Type B pancreatic cell (in vitro differentiated cells): ENCODE measurements around the gene SARS1. TPM values are rescaled to one million over a fixed set of nuclear protein-coding genes. Genes with fewer than 3 reads are reported as not detected.

Source experiments
- DNase-seq: peaks from one replicate; pipeline ENCODE4 v3.0.0; 2021; ENCODE audit warnings: mixed read lengths; ENCODE audit not compliant: unreplicated experiment; ENCODE audit errors: extremely low spot score
- H3K27ac Mint-ChIP-seq: 2 replicates; pipeline ENCODE4 v1.8.0; 2021; ENCODE audit warnings: mild to moderate bottlenecking, mixed read lengths
- H3K27me3 Mint-ChIP-seq: 2 replicates; pipeline ENCODE4 v1.8.0; 2021; ENCODE audit warnings: mixed read lengths
- H3K36me3 Mint-ChIP-seq: 2 replicates; pipeline ENCODE4 v1.8.0; 2021; ENCODE audit warnings: mixed read lengths
- H3K4me1 Mint-ChIP-seq: one replicate; pipeline ENCODE4 v1.8.0; 2021; ENCODE audit warnings: mixed read lengths; ENCODE audit not compliant: unreplicated experiment
- H3K4me3 Mint-ChIP-seq: 2 replicates; pipeline ENCODE4 v1.8.0; 2021; ENCODE audit warnings: mild to moderate bottlenecking, mixed read lengths
- H3K9me3 Mint-ChIP-seq: 2 replicates; pipeline ENCODE4 v1.8.0; 2021; ENCODE audit warnings: mixed read lengths
- total RNA-seq: library from RNA; stranded (reverse); gene quantifications from 2 replicates; pipeline ENCODE4 v1.2.1, GENCODE V29; 2021; ENCODE audit warnings: low replicate concordance
- TF ChIP-seq, protein P1 (sequence below): fragments of 200-600 bp; sonication (generic); conservative IDR thresholded peaks from 2 replicates; pipeline ENCODE4 v1.5.0; 2021; ENCODE audit warnings: antibody characterized with exemption, mild to moderate bottlenecking

Gene SARS1
- total RNA-seq, 1 donor from 2014 or later = 136 TPM

DNA sequence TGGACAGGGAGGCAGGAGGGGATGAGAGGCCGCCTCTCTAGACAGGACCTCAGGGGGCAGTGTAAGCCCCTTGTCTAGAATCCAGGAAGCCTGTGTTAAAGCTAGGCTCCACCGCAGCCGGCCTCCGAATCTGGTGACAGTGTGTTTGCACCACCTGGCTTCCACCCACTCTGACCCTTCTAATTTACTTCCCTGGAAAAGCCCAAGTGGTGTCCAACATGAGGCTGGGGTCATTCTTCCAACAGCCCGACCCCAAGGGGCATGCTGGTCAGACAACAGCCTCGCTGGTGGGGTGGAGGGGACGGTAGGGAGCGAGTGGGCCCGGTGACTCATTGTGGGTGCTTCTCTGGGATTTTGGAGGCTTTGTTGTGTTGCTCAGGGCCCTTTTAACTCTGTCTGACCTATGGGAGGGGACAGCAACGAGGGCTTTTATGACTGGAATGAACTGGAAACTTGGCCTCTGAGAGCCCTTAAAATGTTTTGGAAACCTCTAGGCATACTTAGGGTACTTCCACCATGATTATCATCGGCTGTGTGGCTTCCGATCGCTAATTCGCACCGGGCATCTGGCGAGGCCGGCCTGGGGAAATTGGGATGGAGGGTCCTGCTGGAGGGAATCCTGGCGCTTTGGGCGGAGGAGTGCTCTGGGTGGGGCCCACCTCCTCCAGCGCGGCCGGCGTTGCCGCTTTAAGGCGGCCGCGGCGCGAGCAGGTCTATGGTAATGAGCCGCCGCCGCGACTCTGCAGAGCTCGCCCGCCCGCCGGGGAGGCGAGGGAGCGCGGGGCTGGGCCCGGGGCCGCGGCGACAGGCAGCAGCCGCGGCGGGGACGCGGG is 35.3 kb downstream of the SARS1 start, which contains the start of gene CELSR2:
Gene CELSR2, plus strand, starts transcription at position 743 of the 833 bp plus-strand sequence. CDS start 541 bp downstream, outside the sequence.
- H3K4me3 Mint-ChIP-seq = peak within 1 kb of the TSS; percentile 76
- H3K36me3 Mint-ChIP-seq = peaks cover 13% of the 10 kb centered on the region
- peaks cover 7% of the 10 kb centered on the region for H3K4me1 Mint-ChIP-seq
- H3K27ac Mint-ChIP-seq = no peak within 1 kb of the TSS
- no peak for DNase-seq
- TF ChIP-seq, protein P1, sequence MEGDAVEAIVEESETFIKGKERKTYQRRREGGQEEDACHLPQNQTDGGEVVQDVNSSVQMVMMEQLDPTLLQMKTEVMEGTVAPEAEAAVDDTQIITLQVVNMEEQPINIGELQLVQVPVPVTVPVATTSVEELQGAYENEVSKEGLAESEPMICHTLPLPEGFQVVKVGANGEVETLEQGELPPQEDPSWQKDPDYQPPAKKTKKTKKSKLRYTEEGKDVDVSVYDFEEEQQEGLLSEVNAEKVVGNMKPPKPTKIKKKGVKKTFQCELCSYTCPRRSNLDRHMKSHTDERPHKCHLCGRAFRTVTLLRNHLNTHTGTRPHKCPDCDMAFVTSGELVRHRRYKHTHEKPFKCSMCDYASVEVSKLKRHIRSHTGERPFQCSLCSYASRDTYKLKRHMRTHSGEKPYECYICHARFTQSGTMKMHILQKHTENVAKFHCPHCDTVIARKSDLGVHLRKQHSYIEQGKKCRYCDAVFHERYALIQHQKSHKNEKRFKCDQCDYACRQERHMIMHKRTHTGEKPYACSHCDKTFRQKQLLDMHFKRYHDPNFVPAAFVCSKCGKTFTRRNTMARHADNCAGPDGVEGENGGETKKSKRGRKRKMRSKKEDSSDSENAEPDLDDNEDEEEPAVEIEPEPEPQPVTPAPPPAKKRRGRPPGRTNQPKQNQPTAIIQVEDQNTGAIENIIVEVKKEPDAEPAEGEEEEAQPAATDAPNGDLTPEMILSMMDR = no peak
- no peaks in the 10 kb centered on the region for H3K9me3 Mint-ChIP-seq
- no peaks in the 10 kb centered on the region for H3K27me3 Mint-ChIP-seq

DNA sequence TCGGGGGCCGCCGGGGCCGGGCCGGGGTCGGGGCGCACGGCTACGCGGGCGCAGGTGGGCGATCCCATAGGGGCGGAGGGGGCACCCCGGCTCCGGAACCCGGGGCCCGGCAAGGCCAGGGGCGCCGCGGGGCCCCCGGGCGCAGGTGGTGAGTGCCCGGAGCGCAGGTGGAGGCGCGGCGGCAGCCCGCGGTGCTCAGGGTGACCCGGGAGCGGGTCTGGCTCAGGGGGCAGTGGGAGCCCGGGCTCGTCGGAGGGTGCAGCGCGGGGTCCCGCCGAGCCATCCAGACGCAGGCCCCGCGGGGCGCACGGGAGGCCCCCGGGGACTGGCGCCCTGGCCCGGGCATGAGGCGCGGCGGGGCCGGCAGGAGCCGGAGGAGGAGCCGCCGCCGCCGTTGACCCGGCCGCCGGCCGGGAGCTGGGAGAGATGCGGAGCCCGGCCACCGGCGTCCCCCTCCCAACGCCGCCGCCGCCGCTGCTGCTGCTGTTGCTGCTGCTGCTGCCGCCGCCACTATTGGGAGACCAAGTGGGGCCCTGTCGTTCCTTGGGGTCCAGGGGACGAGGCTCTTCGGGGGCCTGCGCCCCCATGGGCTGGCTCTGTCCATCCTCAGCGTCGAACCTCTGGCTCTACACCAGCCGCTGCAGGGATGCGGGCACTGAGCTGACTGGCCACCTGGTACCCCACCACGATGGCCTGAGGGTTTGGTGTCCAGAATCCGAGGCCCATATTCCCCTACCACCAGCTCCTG is 36.1 kb downstream of the SARS1 start:
- TF ChIP-seq, protein P1 = no peak
- DNase-seq = no peak
- peaks cover 7% of the 10 kb centered on the region for H3K4me1 Mint-ChIP-seq

DNA sequence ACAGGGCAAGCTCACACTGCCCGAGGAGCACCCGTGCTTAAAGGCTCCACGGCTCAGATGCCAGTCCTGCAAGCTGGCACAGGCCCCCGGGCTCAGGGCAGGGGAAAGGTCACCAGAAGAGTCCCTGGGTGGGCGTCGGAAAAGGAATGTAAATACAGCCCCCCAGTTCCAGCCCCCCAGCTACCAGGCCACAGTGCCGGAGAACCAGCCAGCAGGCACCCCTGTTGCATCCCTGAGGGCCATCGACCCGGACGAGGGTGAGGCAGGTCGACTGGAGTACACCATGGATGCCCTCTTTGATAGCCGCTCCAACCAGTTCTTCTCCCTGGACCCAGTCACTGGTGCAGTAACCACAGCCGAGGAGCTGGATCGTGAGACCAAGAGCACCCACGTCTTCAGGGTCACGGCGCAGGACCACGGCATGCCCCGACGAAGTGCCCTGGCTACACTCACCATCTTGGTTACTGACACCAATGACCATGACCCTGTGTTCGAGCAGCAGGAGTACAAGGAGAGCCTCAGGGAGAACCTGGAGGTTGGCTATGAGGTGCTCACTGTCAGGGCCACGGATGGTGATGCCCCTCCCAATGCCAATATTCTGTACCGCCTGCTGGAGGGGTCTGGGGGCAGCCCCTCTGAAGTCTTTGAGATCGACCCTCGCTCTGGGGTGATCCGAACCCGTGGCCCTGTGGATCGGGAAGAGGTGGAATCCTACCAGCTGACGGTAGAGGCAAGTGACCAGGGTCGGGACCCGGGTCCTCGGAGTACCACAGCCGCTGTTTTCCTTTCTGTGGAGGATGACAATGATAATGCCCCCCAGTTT is 36.9 kb downstream of the SARS1 start:
- Mint-ChIP-seq H3K27ac (no peak overlapping the region), H3K27me3 (no peaks in the 10 kb centered on the region), H3K36me3 (peaks cover 13% of the 10 kb centered on the region), H3K9me3 (no peaks in the 10 kb centered on the region), H3K4me3 (peak overlapping the region; percentile 72), H3K4me1 (peaks cover 13% of the 10 kb centered on the region)
- TF ChIP-seq, protein P1 = no peak
- no peak for DNase-seq

More for the DNA sequence above, 36.1 kb downstream of the SARS1 start:
- H3K9me3 Mint-ChIP-seq = no peaks in the 10 kb centered on the region
- H3K36me3 Mint-ChIP-seq = peaks cover 13% of the 10 kb centered on the region
- no peaks in the 10 kb centered on the region for H3K27me3 Mint-ChIP-seq
- H3K27ac Mint-ChIP-seq = no peak overlapping the region
- peak overlapping the region; percentile 72 for H3K4me3 Mint-ChIP-seq

DNA sequence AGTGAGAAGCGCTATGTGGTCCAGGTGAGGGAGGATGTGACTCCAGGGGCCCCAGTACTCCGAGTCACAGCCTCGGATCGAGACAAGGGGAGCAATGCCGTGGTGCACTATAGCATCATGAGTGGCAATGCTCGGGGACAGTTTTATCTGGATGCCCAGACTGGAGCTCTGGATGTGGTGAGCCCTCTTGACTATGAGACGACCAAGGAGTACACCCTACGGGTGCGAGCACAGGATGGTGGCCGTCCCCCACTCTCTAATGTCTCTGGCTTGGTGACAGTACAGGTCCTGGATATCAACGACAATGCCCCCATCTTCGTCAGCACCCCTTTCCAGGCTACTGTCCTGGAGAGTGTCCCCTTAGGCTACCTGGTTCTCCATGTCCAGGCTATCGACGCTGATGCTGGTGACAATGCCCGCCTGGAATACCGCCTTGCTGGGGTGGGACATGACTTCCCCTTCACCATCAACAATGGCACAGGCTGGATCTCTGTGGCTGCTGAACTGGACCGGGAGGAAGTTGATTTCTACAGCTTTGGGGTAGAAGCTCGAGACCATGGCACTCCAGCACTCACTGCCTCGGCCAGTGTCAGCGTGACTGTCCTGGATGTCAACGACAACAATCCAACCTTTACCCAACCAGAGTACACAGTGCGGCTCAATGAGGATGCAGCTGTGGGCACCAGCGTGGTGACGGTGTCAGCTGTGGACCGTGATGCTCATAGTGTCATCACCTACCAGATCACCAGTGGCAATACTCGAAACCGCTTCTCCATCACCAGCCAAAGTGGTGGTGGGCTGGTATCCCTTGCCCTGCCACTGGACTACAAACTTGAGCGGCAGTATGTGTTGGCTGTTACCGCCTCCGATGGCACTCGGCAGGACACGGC is 37.8 kb downstream of the SARS1 start:
- TF ChIP-seq, protein P1 = no peak
- Mint-ChIP-seq H3K27me3 (no peaks in the 10 kb centered on the region), H3K27ac (no peak overlapping the region), H3K4me3 (peak overlapping the region; percentile 59), H3K36me3 (peaks cover 13% of the 10 kb centered on the region), H3K9me3 (no peaks in the 10 kb centered on the region), H3K4me1 (peaks cover 18% of the 10 kb centered on the region)
- DNase-seq = no peak
